Esophagus muscularis mucosa (tissue), 4 donors: ENCODE results near the gene PEX5L. TPM values are rescaled to one million over a fixed set of nuclear protein-coding genes. Genes with fewer than 3 reads are reported as not detected.

ENCODE experiments used
- DNase-seq: peaks from one replicate; pipeline ENCODE4 v3.0.0-alpha.2; 2017; ENCODE audit errors: extremely low spot score
- H3K27ac ChIP-seq, 4 donors: fragments of 200-600 bp; sonication (generic); replicated peaks in 1 of 4; 1 replicate in 3 of 4; 2 replicates in 1 of 4; pipeline ENCODE4 v1.5.1; 2016 to 2019; ENCODE audit warnings: mild to moderate bottlenecking in 1 of 4
- H3K27me3 ChIP-seq, 4 donors: fragments of 200-600 bp; sonication (generic); one replicate each; pipeline versions ENCODE4 v1.5.1 to v1.6.0; 2016 to 2019
- H3K36me3 ChIP-seq, 4 donors: fragments of 200-600 bp; sonication (generic); one replicate each; pipeline ENCODE4 v1.5.1; 2016 to 2019
- H3K4me1 ChIP-seq, 4 donors: fragments of 200-600 bp; sonication (generic); one replicate each; pipeline ENCODE4 v1.5.1; 2016 to 2019
- H3K4me3 ChIP-seq, 4 donors: fragments of 200-600 bp; sonication (generic); 1 replicate in 2 of 4; 2 replicates in 2 of 4; pipeline ENCODE4 v1.5.1; 2016 to 2019; ENCODE audit warnings: mild to moderate bottlenecking in 4 of 4, moderate library complexity in 1 of 4
- H3K9me3 ChIP-seq, 4 donors: fragments of 200-600 bp; sonication (generic); 1 replicate in 3 of 4; 2 replicates in 1 of 4; pipeline ENCODE4 v1.5.1; 2016 to 2019
- EP300 ChIP-seq: sonication (generic); formaldehyde crosslinking; IDR thresholded peaks from one replicate; pipeline ENCODE4 v1.6.1; 2017; ENCODE audit warnings: antibody characterized with exemption
- POLR2A ChIP-seq: fragments of 450-650 bp; IDR thresholded peaks from one replicate; pipeline ENCODE4 v1.6.1; 2017; ENCODE audit warnings: antibody characterized with exemption, moderate library complexity, mild to moderate bottlenecking, low read depth
- POLR2AphosphoS5 ChIP-seq, 2 donors: sonication (generic); formaldehyde crosslinking; IDR thresholded peaks; one replicate each; pipeline ENCODE4 v1.6.1; 2017; ENCODE audit warnings: antibody characterized with exemption in 2 of 2
- WGBS: methylation state at CpG from one replicate; pipeline ENCODE4 v1.1.5; 2018; 5-methylcytosine and 5-hydroxymethylcytosine counted together
- intact Hi-C: fragments of 100-400 bp; cut with DNase I; formaldehyde crosslinking; loops from one replicate; pipeline ENCODE4 v1.15.1; 2023
- total RNA-seq, 4 donors: library from RNA; depleted of rRNA; stranded (reverse); fragments of >200 nt; gene quantifications; one replicate each; pipeline versions ENCODE4 v1.1.0 to v1.2.1, GENCODE V29; 2016
- TF ChIP-seq, protein P1 (sequence below), 3 experiments: fragments of 200-600 bp in 2 of 3; fragments of 450-650 bp in 1 of 3; sonication (generic) in 2 of 3; IDR thresholded peaks; one replicate each; pipeline ENCODE4 v1.5.1; 2017 to 2019; ENCODE audit warnings: antibody characterized with exemption in 3 of 3, mild to moderate bottlenecking in 2 of 3, moderate library complexity in 1 of 3

PEX5L gene
- total RNA-seq, 4 donors from 2014 or later, result 0.06 to 0.78 TPM; not detected in 2

DNA sequence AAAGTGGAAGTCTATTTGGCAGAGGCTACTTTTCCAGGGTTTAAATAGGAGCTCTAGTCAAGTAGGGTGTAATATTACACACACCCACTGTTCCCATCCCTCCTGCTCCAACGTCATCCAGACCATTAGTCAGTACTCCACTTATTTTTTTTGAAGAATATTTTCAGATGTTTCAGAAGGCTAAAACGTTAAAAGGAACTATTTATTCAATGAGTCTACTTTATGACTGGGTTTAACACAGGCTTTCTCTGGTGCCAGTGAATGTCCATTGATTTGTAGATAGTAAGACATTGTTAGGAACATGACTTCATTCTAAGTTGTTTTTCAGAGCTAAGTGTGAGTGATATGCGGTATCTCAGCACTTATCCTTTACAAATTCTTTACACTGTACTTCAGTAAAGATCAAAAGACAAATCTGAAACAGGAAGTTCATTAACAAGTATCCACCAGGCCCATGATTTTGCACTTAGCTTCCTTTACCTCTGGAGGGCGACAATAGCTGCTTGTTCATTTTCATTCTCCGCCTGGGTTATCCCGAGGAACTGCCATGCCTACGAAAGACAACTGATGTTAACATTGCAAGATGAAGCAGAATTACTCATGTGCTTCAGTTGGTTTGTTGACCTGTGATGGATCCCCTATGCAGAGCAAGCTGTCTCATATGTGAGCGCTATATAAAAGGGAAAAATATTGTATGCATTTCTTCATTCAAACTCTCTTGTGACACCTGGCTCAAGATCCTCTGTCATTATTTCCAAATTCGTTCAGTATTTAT is 225.2 kb downstream of the PEX5L start:
- Histone ChIP-seq H3K4me1 (no peaks in the 10 kb centered on the region), H3K27me3 (no peaks in the 10 kb centered on the region), H3K27ac (no peak overlapping the region), H3K36me3 (no peaks in the 10 kb centered on the region), H3K4me3 (no peak overlapping the region), H3K9me3 (no peaks in the 10 kb centered on the region)
- TF ChIP-seq, protein P1, sequence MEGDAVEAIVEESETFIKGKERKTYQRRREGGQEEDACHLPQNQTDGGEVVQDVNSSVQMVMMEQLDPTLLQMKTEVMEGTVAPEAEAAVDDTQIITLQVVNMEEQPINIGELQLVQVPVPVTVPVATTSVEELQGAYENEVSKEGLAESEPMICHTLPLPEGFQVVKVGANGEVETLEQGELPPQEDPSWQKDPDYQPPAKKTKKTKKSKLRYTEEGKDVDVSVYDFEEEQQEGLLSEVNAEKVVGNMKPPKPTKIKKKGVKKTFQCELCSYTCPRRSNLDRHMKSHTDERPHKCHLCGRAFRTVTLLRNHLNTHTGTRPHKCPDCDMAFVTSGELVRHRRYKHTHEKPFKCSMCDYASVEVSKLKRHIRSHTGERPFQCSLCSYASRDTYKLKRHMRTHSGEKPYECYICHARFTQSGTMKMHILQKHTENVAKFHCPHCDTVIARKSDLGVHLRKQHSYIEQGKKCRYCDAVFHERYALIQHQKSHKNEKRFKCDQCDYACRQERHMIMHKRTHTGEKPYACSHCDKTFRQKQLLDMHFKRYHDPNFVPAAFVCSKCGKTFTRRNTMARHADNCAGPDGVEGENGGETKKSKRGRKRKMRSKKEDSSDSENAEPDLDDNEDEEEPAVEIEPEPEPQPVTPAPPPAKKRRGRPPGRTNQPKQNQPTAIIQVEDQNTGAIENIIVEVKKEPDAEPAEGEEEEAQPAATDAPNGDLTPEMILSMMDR (IDR thresholded peaks at IDR 0.05), result peak in 1 of 3 experiments; percentile 33
- no peak for TF ChIP-seq POLR2A
- intact Hi-C loops, result no loop called here
- WGBS, result 24% methylated on average over 9 of the region's 9 CpGs
- DNase-seq, result no peak

DNA sequence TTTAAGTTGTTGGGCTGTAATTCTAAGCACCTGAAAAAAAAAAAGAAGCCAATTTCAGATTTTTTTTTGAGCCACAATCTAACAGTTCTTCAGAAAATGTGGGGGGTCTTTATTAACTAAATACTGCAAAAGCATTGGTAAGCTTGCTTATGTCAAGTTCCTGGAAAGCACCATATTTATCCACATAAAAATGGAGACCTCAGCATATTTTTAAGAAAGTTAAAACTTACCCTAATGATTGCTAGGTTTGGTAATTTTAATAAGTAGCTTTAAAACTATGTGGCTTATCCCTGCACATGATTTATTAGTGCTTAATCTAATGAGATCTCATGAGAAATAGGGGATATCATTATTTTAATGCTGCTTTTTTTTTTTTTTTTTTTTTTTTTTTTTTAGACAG is 227.1 kb downstream of the PEX5L start:
- H3K27ac ChIP-seq, result no peak overlapping the region
- intact Hi-C loops, result no loop called here
- no peaks in the 10 kb centered on the region for H3K27me3 ChIP-seq
- H3K36me3 ChIP-seq, result no peaks in the 10 kb centered on the region
- DNase-seq, result no peak
- H3K9me3 ChIP-seq, result no peaks in the 10 kb centered on the region
- no peak overlapping the region for H3K4me3 ChIP-seq
- H3K4me1 ChIP-seq, result no peaks in the 10 kb centered on the region
- no peak for TF ChIP-seq POLR2A
- TF ChIP-seq, protein P1 (IDR thresholded peaks at IDR 0.05), result no peak
- TF ChIP-seq EP300, result no peak

DNA sequence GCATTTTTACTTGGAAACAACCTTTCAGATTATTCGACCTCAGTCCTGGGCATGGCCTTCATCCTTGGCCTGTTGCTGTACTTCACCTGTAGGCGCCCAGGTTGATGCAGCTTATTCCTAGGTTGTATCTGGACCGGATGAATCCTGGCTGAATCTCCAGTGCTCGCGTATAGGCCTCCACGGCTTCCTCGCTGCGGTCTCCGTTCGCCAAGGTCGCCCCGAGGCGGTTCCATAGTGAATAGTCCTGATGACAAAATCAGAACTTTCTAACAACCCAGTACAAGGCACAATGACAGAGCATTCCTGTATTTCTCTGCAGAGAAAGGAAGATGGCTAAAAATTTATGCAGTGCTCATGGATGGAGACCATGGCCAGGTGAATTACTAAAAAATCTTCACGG is 229.1 kb downstream of the PEX5L start:
- Histone ChIP-seq H3K4me3 (no peak overlapping the region), H3K4me1 (no peaks in the 10 kb centered on the region), H3K9me3 (no peaks in the 10 kb centered on the region), H3K27ac (no peak overlapping the region), H3K36me3 (no peaks in the 10 kb centered on the region), H3K27me3 (no peaks in the 10 kb centered on the region)
- intact Hi-C loops, result no loop called here
- no peak for DNase-seq
- TF ChIP-seq POLR2A (no peak), EP300 (no peak), POLR2AphosphoS5 (IDR thresholded peaks at IDR 0.05) (no peak)
- TF ChIP-seq, protein P1 (IDR thresholded peaks at IDR 0.05), result no peak
- WGBS, result 96% methylated on average over 14 of the region's 14 CpGs

GRCh38 chr3:179806177-179806576 is 230.6 kb downstream of the PEX5L start:
- no peaks in the 10 kb centered on the region for H3K27me3 ChIP-seq
- H3K4me3 ChIP-seq, result no peak overlapping the region
- 71% methylated on average over 5 of the region's 5 CpGs for WGBS
- no peaks in the 10 kb centered on the region for H3K4me1 ChIP-seq
- DNase-seq, result no peak
- no peaks in the 10 kb centered on the region for H3K9me3 ChIP-seq
- no peaks in the 10 kb centered on the region for H3K36me3 ChIP-seq
- TF ChIP-seq, protein P1 (IDR thresholded peaks at IDR 0.05), result no peak
- TF ChIP-seq EP300, result no peak
- TF ChIP-seq POLR2AphosphoS5 (IDR thresholded peaks at IDR 0.05), result no peak
- no peak for TF ChIP-seq POLR2A
- H3K27ac ChIP-seq, result no peak overlapping the region
- intact Hi-C loops, result no loop called here

- Histone ChIP-seq H3K27me3 (no peaks in the 10 kb centered on the region), H3K9me3 (no peaks in the 10 kb centered on the region), H3K4me1 (no peaks in the 10 kb centered on the region), H3K4me3 (no peak overlapping the region), H3K36me3 (no peaks in the 10 kb centered on the region), H3K27ac (no peak overlapping the region)
- DNase-seq, result no peak
- TF ChIP-seq POLR2A (no peak), EP300 (no peak), POLR2AphosphoS5 (IDR thresholded peaks at IDR 0.05) (no peak)
- TF ChIP-seq, protein P1 (IDR thresholded peaks at IDR 0.05), result no peak
- intact Hi-C loops, result no loop called here
- 87% methylated on average over 4 of the region's 4 CpGs for WGBS
Observed at GRCh38 chr3:179801856-179802255, 234.9 kb downstream of the PEX5L start.
